Left colon (tissue), 2 donors: ENCODE data around the gene AMACR. TPM values are rescaled to one million over a fixed set of nuclear protein-coding genes. Genes with fewer than 3 reads are reported as not detected.
"Not testable (repeated sequence)": the region's sequence is repeated elsewhere in the genome, so short reads cannot be mapped to it uniquely, and the experiment has no call there.

Source experiments
- ATAC-seq: fragments of 200-7000 bp; cut with Tn5 transposase; one replicate; pipeline ENCODE4 v1.9.1; 2020; ENCODE audit warnings: mild to moderate bottlenecking, moderate library complexity
- DNase-seq, 2 donors: peaks; one replicate each; pipeline ENCODE4 v3.0.0-alpha.2; 2020
- intact Hi-C, 2 donors: fragments of 100-400 bp; cut with DNase I in 1 of 2; cut with micrococcal nuclease in 1 of 2; formaldehyde crosslinking; loops; one replicate each; pipeline versions ENCODE4 v1.11.2 to v1.14.0; 2022; cut with DNase I, micrococcal nuclease
- total RNA-seq, 2 donors: library from RNA; stranded (reverse); fragmentation: NEBNext Ultra II Directional; extraction: Animal tissue kit (Norgen Biotek cat#: 25700); gene quantifications; one replicate each; pipeline ENCODE4 v1.2.1, GENCODE V29; 2021
- donor health status: DM: no; HTN: no; CAD: no.
- donor health status: DM: yes; HTN: yes; CAD: no.

AMACR gene
- total RNA-seq, 2 donors from 2014 or later: 53.3 to 89.1 TPM

GRCh38 chr5:33984178-33984577 is 23.7 kb downstream of the AMACR start:
- intact Hi-C loops: loop anchor here in 1 of 2 donors (10.0 kb wide), 1 partner anchor 471 kb away; no protein-coding TSS in a partner anchor
- ATAC-seq (no peak), DNase-seq (no peak)

DNA sequence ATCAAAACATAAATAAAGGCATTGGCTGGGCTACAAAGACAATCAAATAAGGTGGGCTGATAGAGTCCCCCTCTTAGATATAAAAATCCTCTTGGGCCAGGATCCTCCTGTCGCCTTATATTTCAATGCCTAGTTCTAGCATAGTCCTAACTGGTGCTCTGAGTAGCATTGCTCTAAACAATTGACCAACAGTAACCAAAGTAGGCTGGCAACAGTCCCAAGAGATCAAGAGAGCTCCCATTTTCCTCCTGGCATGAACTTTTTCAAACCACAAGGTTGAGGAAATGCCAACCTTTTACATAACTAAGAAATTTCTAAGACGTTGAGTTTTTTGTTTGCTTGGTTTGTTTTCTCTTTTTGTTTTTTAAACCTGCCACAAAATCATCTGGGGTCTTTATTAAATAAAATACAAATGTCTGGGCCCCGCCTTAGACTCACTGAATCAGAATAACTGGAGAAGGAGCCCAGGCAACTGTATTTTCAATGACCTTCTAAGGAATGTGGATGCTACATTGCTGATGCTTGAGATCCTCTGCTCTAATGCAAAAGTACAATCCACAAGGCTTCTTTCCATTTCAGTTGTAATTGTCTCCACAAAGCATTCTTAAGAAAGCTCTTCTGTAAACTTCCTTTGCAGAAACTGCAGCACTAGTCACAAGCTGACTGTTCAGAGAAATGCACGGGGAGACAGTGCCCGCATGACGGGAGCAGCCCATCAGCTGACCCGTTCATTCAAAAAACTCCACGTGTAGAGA is 26.3 kb downstream of the AMACR start:
- intact Hi-C loops: loop anchor here in 1 of 2 donors (10.0 kb wide), 1 partner anchor 473 kb away; no protein-coding TSS in a partner anchor
- no peak for DNase-seq
- ATAC-seq: no peak

DNA sequence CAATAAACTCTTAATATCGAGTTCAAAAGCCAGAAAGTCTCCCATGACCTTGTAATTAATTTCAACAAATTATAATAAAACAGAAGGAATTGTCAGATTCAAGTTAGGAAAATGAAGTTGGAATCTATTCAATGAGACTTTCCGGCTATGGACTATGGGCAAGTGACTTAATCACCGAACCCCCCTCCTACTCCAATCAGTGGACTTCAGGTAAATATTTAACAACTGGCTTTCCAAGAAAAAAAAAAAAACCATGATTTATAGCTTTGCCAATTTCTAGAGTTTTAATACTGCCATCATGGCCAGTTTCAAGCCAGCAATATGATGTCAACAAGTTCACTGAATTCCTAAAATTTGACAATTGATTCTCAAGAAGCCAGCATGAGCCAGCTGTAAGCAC is 27.8 kb downstream of the AMACR start:
- intact Hi-C loops: loop anchor here in 1 of 2 donors (10.0 kb wide), 1 partner anchor 475 kb away; no protein-coding TSS in a partner anchor
- no peak for DNase-seq
- no peak for ATAC-seq

- intact Hi-C loops: no loop called here
- no peak for DNase-seq
- no peak for ATAC-seq
These were observed 29.5 kb downstream of the AMACR start for GRCh38 chr5:33978306-33978705.

GRCh38 chr5:33976307-33976706 is 31.5 kb downstream of the AMACR start:
- intact Hi-C loops: no loop called here
- peak; percentile 54 for ATAC-seq
- DNase-seq: no peak

- intact Hi-C loops: no loop called here
- ATAC-seq (no peak), DNase-seq (no peak)
These were observed 32.0 kb downstream of the AMACR start for GRCh38 chr5:33975852-33976251.

DNA sequence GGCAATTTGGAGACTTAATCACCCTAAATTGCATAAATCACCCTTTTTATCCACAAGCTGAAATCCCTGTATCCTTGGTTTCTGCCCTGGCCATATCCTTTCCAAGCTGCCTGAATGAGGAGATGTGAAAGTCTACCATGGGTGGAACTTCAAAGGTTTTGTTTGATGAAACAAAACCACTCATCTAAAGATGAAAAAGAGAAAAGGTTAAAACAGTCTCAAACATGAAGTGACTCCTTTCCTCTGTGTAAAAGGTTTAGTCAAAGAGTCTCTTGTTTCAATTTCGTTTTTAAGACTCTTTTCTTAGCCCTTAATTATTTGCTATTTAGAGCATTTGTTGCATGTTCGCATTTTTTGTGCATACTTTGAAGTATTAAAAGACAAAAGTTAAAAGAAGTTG is 34.6 kb downstream of the AMACR start:
- ATAC-seq (no peak), DNase-seq (no peak)
- intact Hi-C loops: no loop called here

DNA sequence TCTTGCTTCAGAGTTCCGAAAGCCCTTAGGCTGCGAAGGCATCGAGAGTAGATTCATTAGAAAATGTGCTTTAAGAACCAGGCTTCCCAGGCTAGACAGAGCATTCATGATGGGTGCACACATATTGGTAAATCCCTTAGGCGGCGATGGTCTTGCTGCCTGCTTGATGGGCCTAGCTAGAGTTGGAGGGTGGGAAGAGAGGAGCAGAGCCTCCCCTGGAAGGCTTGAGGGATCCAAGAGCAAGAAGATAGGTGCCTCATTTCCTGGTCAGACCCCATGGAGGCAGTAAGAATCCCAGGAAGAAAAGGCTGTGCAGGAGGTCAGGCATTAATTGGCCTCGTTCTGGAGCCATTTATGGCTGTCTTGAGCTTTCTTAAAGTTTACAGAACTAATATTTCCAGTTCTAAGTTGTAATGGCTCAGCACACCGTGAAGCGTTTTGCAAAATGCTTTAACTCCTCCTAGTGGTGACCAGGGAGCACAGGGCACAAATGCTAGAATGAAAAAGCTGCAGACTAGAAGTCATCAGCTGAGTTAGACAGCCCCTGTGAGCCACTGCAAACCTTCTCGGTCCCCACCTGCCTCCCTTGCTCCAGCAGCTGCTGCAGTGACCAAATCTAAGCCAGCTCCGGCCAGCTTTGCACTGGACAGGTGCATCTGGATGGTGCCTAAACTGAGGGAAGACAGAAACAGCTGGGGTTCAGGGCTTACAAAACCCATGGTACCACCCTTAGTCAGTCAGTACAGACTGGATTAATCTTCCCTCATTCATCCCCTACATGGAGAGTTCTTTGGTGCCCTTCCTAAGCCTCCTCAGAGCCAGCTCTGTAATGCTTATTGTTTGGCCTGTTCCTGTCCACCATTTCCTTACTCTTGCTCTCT is 38.0 kb downstream of the AMACR start:
- ATAC-seq (peak; percentile 52), DNase-seq (no peak)
- intact Hi-C loops: no loop called here

DNA sequence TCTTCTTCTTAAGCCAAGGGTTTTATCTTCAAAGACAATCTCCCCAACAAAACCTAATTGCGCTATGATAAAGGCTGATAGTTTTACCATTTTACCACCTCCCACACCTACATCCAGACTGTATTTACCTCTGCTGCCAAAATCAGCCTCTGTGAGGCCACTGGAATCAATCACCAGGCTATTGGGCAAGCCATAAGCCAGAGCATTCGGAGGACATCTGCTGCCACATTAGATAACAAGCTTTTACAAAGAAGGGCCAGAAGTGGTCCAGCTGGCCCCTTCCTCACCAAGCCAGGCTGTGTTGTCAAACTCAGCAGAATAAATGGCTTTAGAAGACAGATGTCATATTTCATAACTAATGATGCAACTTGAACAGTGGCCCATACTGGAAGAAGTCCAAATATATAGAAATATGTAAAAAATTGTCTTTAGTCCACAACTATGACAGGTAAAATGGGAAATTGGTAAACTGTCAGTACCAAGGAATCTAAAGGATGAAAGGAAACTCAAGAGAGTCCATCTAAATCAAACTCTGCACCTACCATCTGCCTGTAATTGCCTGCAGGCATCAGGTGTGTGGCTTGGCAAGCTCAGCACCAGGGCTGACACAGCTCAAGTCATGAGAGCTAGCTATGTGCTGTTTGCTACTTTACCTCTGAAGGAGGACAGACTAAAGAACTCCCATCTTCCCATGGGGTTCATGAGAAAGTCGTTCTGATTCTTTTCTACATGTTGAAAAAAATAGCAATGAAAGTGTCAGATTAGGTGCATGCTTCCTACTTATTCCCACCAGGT is 39.4 kb downstream of the AMACR start:
- DNase-seq: no peak
- intact Hi-C loops: no loop called here
- ATAC-seq: no peak

DNA sequence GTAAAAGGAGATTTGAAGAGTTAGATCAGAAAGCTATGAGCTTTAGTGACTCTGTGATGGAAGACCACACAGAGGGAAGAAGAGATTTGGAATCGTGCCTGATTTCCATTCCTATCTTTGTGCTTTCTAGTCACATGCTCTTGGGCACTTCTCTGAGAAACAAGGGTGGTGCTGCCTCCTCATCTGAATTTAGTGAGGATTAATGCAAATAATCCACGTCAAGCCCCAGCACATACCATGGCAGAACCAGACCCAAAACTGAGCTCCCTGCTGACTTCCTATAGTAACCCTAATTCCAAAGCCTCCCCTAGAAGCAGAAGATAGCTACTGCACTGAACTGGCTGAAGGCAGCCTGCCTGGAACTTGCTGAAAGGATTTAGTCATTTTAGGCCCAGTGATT is 41.0 kb downstream of the AMACR start:
- ATAC-seq (no peak), DNase-seq (no peak)
- intact Hi-C loops: no loop called here

GRCh38 chr5:33964132-33964700 is 43.6 kb downstream of the AMACR start:
- ATAC-seq: no peak
- intact Hi-C loops: no loop called here
- no peak for DNase-seq

DNA sequence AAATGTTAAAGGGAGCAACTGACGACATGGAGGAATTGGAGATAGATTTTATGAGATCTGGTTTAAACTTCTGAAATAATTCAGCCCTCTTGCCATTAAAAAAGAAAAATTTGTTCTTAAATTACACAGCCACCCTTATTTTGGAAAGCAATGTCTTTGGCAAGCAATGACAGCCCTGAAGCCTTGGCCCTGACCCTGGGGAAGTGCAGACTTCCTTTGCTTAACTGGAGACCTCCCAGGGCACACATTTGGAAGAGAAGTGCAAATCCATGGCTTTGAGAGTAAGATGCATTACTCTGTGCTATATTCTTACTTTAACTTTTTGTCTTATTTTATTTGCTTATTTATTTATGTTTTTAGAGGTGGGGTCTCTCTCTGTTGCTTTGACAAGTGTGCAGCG is 49.7 kb downstream of the AMACR start:
- DNase-seq (no peak), ATAC-seq (no peak)
- intact Hi-C loops: no loop called here

GRCh38 chr5:33957577-33958150 is 50.2 kb downstream of the AMACR start:
- intact Hi-C loops: no loop called here
- no peak for ATAC-seq
- no peak for DNase-seq

- ATAC-seq, intact Hi-C loops, DNase-seq: not testable (repeated sequence)
These were observed 55.7 kb downstream of the AMACR start for GRCh38 chr5:33952175-33952574.

- intact Hi-C loops: no loop called here
- ATAC-seq: no peak
These were observed 63.2 kb downstream of the AMACR start for GRCh38 chr5:33944543-33945132.

DNA sequence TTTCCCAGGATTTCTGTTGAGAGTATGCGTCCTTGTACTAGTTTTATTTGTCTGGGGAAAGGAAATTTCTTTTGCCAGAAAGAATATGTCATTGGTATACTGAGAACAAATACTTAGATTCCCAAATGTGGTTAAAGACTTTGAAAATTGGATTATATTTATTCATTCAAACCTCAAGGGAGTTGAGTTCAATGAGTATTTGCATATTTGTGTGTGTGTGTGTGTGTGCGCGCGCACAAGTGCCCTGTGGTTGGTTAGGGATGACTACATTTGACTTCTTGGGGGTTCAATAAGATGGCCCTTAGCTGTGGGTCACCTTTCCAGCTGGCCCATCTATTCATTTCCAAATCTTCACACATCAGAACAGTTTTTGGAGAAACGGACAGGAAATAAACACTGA is 66.8 kb downstream of the AMACR start:
- intact Hi-C loops: no loop called here
- ATAC-seq (no peak), DNase-seq (no peak)

More at GRCh38 chr5:33944543-33945132, 63.2 kb downstream of the AMACR start:
- no peak for DNase-seq

GRCh38 chr5:33939556-33940262 is 68.1 kb downstream of the AMACR start:
- DNase-seq (no peak), ATAC-seq (no peak)
- intact Hi-C loops: no loop called here

DNA sequence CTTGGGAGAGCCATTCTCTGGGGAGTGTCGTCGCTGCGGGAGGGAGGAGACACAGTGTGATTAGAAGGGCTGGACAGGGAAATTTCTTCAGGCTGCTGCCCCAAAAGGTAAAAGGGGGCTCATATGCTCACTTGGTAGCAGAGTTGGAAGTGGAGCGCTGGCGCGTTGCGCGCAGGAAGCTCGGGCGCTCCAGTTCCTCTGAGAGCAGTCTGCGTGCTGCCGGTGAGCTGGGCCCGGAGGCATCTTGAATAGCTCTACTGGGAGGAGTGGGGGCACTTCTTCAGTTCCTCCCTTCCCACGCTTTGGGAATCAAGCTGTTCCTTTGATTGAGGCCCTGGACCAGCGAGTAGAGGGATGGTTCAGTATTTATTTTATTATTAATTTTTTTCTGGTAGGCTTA is 69.0 kb downstream of the AMACR start:
- DNase-seq: no peak
- ATAC-seq: no peak
- intact Hi-C loops: no loop called here
